GM12878 (cell line): ENCODE results near the gene PLXNA4.

Source experiments
- BACH1 ChIP-seq: fragments of 450-650 bp; IDR thresholded peaks from 2 replicates; pipeline ENCODE4 v1.6.1; 2017; ENCODE audit warnings: mild to moderate bottlenecking, borderline replicate concordance
- BRCA1 ChIP-seq: IDR thresholded peaks from 2 replicates; pipeline ENCODE4 v1.6.1; 2011; ENCODE audit warnings: low read depth, low read length, improper control_type of control experiment
- CTCF ChIP-seq, 3 experiments: IDR thresholded peaks in 2 of 3; conservative IDR thresholded peaks in 1 of 3; 2 replicates each; pipeline ENCODE4 v1.5.1; 2011; ENCODE audit warnings: low read depth in 3 of 3, low read length in 3 of 3, mild to moderate bottlenecking in 3 of 3, control low read depth in 2 of 3, moderate library complexity in 2 of 3, inconsistent platforms in 1 of 3, mixed read lengths in 1 of 3; ENCODE audit not compliant: control insufficient read depth in 2 of 3, insufficient read depth in 1 of 3; ENCODE audit errors: extremely low read depth in 1 of 3
- TAF1 ChIP-seq: IDR thresholded peaks from 2 replicates; pipeline ENCODE4 v1.6.1; 2011; ENCODE audit warnings: mild to moderate bottlenecking, low read depth, low read length, borderline replicate concordance
- USF2 ChIP-seq: IDR thresholded peaks from 2 replicates; pipeline ENCODE4 v1.6.1; 2011; ENCODE audit warnings: low read depth, low read length, improper control_type of control experiment, borderline replicate concordance
- ZNF274 ChIP-seq: IDR thresholded peaks from one replicate; pipeline ENCODE4 v1.8.0; 2011; ENCODE audit not compliant: insufficient read length, insufficient read depth

GRCh38 chr7:132618956-132619305, 42.7 kb upstream of the PLXNA4 start:
- TF ChIP-seq BACH1 (no peak), USF2 (no peak), TAF1 (no peak), CTCF (IDR thresholded peaks at IDR 0.05 in 2 of 3, conservative IDR thresholded peaks at IDR 0.05 in 1 of 3; ENCODE audit: control insufficient read depth in 2 of 3, extremely low read depth in 1 of 3, insufficient read depth in 1 of 3, low read depth in 3 of 3, low read length in 3 of 3) (no peak), BRCA1 (no peak), ZNF274 (no peak)
